ENCODE measurements around the gene SERPINB8. TPM values are rescaled to one million over a fixed set of nuclear protein-coding genes. Genes with fewer than 3 reads are reported as not detected.

Gene SERPINB8
- total and polyA plus RNA-seq, 2 experiments from 2014 or later = 9.3 to 14.7 TPM

- no peak overlapping the region for H2AFZ ChIP-seq
- H3K27ac ChIP-seq = no peak overlapping the region
- DNase-seq (ENCODE audit: low spot score) = no peak
- no peak overlapping the region for H3K4me3 ChIP-seq
- TF ChIP-seq, protein P1, sequence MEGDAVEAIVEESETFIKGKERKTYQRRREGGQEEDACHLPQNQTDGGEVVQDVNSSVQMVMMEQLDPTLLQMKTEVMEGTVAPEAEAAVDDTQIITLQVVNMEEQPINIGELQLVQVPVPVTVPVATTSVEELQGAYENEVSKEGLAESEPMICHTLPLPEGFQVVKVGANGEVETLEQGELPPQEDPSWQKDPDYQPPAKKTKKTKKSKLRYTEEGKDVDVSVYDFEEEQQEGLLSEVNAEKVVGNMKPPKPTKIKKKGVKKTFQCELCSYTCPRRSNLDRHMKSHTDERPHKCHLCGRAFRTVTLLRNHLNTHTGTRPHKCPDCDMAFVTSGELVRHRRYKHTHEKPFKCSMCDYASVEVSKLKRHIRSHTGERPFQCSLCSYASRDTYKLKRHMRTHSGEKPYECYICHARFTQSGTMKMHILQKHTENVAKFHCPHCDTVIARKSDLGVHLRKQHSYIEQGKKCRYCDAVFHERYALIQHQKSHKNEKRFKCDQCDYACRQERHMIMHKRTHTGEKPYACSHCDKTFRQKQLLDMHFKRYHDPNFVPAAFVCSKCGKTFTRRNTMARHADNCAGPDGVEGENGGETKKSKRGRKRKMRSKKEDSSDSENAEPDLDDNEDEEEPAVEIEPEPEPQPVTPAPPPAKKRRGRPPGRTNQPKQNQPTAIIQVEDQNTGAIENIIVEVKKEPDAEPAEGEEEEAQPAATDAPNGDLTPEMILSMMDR (IDR thresholded peaks at IDR 0.05; ENCODE audit: poor library complexity) = no peak
- TF ChIP-seq EZH2phosphoT487 (IDR thresholded peaks at IDR 0.05; ENCODE audit: low read depth, severe bottlenecking, unreplicated experiment) (no peak), EZH2 (IDR thresholded peaks at IDR 0.05; ENCODE audit: borderline replicate concordance) (no peak)
- WGBS (ENCODE audit: low lambda C conversion rate, missing lambda C conversion rate) = 43% methylated on average over 6 of the region's 6 CpGs
- H3K36me3 ChIP-seq (replicated peaks; ENCODE audit: insufficient read depth, low read depth) = no peaks in the 10 kb centered on the region
- no peaks in the 10 kb centered on the region for H3K9me2 ChIP-seq (replicated peaks; ENCODE audit: insufficient read depth)
- no peaks in the 10 kb centered on the region for H3K79me2 ChIP-seq
- no peaks in the 10 kb centered on the region for H3K9me3 ChIP-seq (ENCODE audit: low read depth)
- peaks cover 4% of the 10 kb centered on the region for H3K4me1 ChIP-seq (ENCODE audit: insufficient read depth)
- H3K27me3 ChIP-seq = no peaks in the 10 kb centered on the region
- H3K4me2 ChIP-seq = no peak overlapping the region
- H4K20me1 ChIP-seq (ENCODE audit: insufficient read depth, poor library complexity, severe bottlenecking) = no peaks in the 10 kb centered on the region
Observed at GRCh38 chr18:64032312-64032711, 62.4 kb downstream of the SERPINB8 start.

DNA sequence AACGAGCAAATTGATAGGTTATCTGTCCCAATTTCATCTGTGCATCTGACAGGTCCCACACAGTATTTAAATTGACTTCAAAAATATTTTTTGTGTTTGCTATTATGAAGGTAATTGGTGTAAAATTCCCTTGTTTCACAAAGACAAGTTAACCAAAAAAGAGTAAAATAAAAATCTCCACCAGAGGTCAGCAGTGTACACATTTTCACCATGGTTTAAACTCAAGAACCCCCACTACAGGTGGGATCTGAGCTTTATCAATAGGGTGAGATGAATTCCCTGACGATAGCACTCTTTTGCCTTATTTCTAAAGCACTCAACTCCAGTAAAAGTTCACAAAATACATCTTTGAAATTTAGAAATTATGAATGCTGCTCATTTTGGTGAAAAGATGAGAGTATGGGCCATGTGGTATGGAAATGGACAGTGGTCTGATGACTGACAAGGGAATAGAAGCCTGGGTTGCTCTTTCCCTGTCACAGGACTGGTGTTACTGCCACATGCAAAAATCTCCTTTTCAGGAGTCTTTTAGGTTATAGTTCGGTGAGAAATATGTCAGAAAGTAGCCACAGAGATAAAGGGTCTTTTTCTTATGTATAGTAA is 68.0 kb downstream of the SERPINB8 start:
- DNase-seq (ENCODE audit: low spot score) = peak; percentile 46
- Histone ChIP-seq H3K4me1 (ENCODE audit: insufficient read depth) (peaks cover 6% of the 10 kb centered on the region), H3K27me3 (no peaks in the 10 kb centered on the region), H3K79me2 (no peaks in the 10 kb centered on the region), H2AFZ (no peak overlapping the region), H3K4me3 (no peak overlapping the region), H3K9me3 (ENCODE audit: low read depth) (no peaks in the 10 kb centered on the region), H3K36me3 (replicated peaks; ENCODE audit: insufficient read depth, low read depth) (no peaks in the 10 kb centered on the region), H3K4me2 (no peak overlapping the region), H3K27ac (no peak overlapping the region), H3K9me2 (replicated peaks; ENCODE audit: insufficient read depth) (no peaks in the 10 kb centered on the region), H4K20me1 (ENCODE audit: insufficient read depth, poor library complexity, severe bottlenecking) (no peaks in the 10 kb centered on the region)
- 7% methylated on average over 3 of the region's 3 CpGs for WGBS (ENCODE audit: low lambda C conversion rate, missing lambda C conversion rate)
- no peak for TF ChIP-seq EZH2phosphoT487 (IDR thresholded peaks at IDR 0.05; ENCODE audit: low read depth, severe bottlenecking, unreplicated experiment)
- TF ChIP-seq, protein P1 (IDR thresholded peaks at IDR 0.05; ENCODE audit: poor library complexity) = peak; percentile 76

Other genes with a start within 250 kb of the SERPINB8 start
- gene SERPINB7, start 194.7 kb upstream of the SERPINB8 start, total RNA-seq = 0.10 and 0.36 TPM in 2 replicates
- gene SERPINB7, start 194.7 kb upstream of the SERPINB8 start, polyA plus RNA-seq = 0.77 and 1.9 TPM in 2 replicates
- gene SERPINB2, start 82.4 kb upstream of the SERPINB8 start, total RNA-seq = 1.6 and 1.9 TPM in 2 replicates
- gene SERPINB2, start 82.4 kb upstream of the SERPINB8 start, polyA plus RNA-seq = 0.86 and 1.2 TPM in 2 replicates
- gene SERPINB10, start 62.1 kb upstream of the SERPINB8 start, total RNA-seq = 0.93 TPM in 1 of 2 replicates, not detected in the other
- gene SERPINB10, start 62.1 kb upstream of the SERPINB8 start, polyA plus RNA-seq = not detected in 2 replicates
- gene HMSD, start 20.8 kb upstream of the SERPINB8 start, total RNA-seq = 0.10 TPM in 1 of 2 replicates, not detected in the other
- gene HMSD, start 20.8 kb upstream of the SERPINB8 start, polyA plus RNA-seq = 0.51 TPM in 1 of 2 replicates, not detected in the other
- 0.30 and 0.32 TPM in 2 replicates for gene LINC00305, start 179.0 kb downstream of the SERPINB8 start, total RNA-seq
- gene LINC00305, start 179.0 kb downstream of the SERPINB8 start, polyA plus RNA-seq = 1.5 and 1.9 TPM in 2 replicates

Data from hepatocyte (in vitro differentiated cells).